DMS153 treated with DMSO at 0.1 percent for 48 hours (cell line): Measurements from ENCODE around the gene AGBL1.

ENCODE experiments used
- DNase-seq: peaks from one replicate; lab custom pipeline; 2025; ENCODE audit not compliant: unreplicated experiment; lab: John Stamatoyannopoulos, UW

AGBL1 gene

GRCh38 chr15:86572368-86572841 lies 492.7 kb downstream of the AGBL1 start:
- no peak for DNase-seq

- DNase-seq, result no peak
These were observed 493.8 kb downstream of the AGBL1 start for GRCh38 chr15:86573476-86573875.

GRCh38 chr15:86588413-86588812 lies 508.7 kb downstream of the AGBL1 start:
- no peak for DNase-seq

GRCh38 chr15:86590461-86590860 lies 510.8 kb downstream of the AGBL1 start:
- no peak for DNase-seq

GRCh38 chr15:86591158-86591557 lies 511.5 kb downstream of the AGBL1 start:
- DNase-seq, result no peak

GRCh38 chr15:86591994-86592735 lies 512.5 kb downstream of the AGBL1 start:
- no peak for DNase-seq

- DNase-seq, result no peak
These were observed 516.1 kb downstream of the AGBL1 start for GRCh38 chr15:86595741-86596140.

GRCh38 chr15:86603466-86603865 lies 523.8 kb downstream of the AGBL1 start:
- DNase-seq, result no peak

- DNase-seq, result peak; percentile 10
These were observed 529.0 kb downstream of the AGBL1 start for GRCh38 chr15:86608461-86609205.

- no peak for DNase-seq
These were observed 529.6 kb downstream of the AGBL1 start for GRCh38 chr15:86609275-86609674.

- DNase-seq, result no peak
These were observed 530.4 kb downstream of the AGBL1 start for GRCh38 chr15:86610038-86610437.

- no peak for DNase-seq
These were observed 531.9 kb downstream of the AGBL1 start for GRCh38 chr15:86611417-86612040.

GRCh38 chr15:86615411-86615810 lies 535.7 kb downstream of the AGBL1 start:
- DNase-seq, result no peak

GRCh38 chr15:86615816-86616215 lies 536.1 kb downstream of the AGBL1 start:
- DNase-seq, result no peak

- no peak for DNase-seq
These were observed 537.1 kb downstream of the AGBL1 start for GRCh38 chr15:86616771-86617170.

- DNase-seq, result no peak
These were observed 540.5 kb downstream of the AGBL1 start for GRCh38 chr15:86620157-86620556.

GRCh38 chr15:86620641-86621349 lies 541.1 kb downstream of the AGBL1 start:
- DNase-seq, result no peak

- no peak for DNase-seq
These were observed 543.6 kb downstream of the AGBL1 start for GRCh38 chr15:86623236-86623635.

GRCh38 chr15:86624261-86625036 lies 544.8 kb downstream of the AGBL1 start:
- DNase-seq, result peak; percentile 19
